ENCODE data around the gene LRCH3.

Gene LRCH3

GRCh38 chr3:197793247-197793646 lies 2.2 kb downstream of the LRCH3 start:
- no peak for DNase-seq

GRCh38 chr3:197794115-197794514 lies 3.1 kb downstream of the LRCH3 start:
- no peak for DNase-seq

- DNase-seq = no peak
These were observed 4.1 kb downstream of the LRCH3 start for GRCh38 chr3:197795200-197795599.

- DNase-seq = no peak
These were observed 5.0 kb downstream of the LRCH3 start for GRCh38 chr3:197796087-197796486.

- no peak for DNase-seq
These were observed 7.8 kb downstream of the LRCH3 start for GRCh38 chr3:197798863-197799262.

- no peak for DNase-seq
These were observed 9.3 kb downstream of the LRCH3 start for GRCh38 chr3:197800379-197800778.

GRCh38 chr3:197801891-197802778 lies 11.1 kb downstream of the LRCH3 start:
- peak in 1 of 2 experiments; percentile 34 for DNase-seq

- DNase-seq = no peak
These were observed 11.9 kb downstream of the LRCH3 start for GRCh38 chr3:197802779-197803459.

- no peak for DNase-seq
These were observed 13.5 kb downstream of the LRCH3 start for GRCh38 chr3:197804511-197804910.

- no peak for DNase-seq
These were observed 17.0 kb downstream of the LRCH3 start for GRCh38 chr3:197807969-197808587.

GRCh38 chr3:197809356-197810020 lies 18.4 kb downstream of the LRCH3 start:
- no peak for DNase-seq

GRCh38 chr3:197810901-197811300 lies 19.8 kb downstream of the LRCH3 start:
- DNase-seq = no peak

- no peak for DNase-seq
These were observed 20.3 kb downstream of the LRCH3 start for GRCh38 chr3:197811343-197811742.

- DNase-seq = no peak
These were observed 23.3 kb downstream of the LRCH3 start for GRCh38 chr3:197814372-197814771.

- no peak for DNase-seq
These were observed 29.7 kb downstream of the LRCH3 start for GRCh38 chr3:197820550-197821335.

- DNase-seq = no peak
These were observed 38.5 kb downstream of the LRCH3 start for GRCh38 chr3:197829397-197830045.

GRCh38 chr3:197830308-197830966 lies 39.4 kb downstream of the LRCH3 start:
- DNase-seq = no peak

GRCh38 chr3:197830967-197831313 lies 39.9 kb downstream of the LRCH3 start:
- DNase-seq = no peak

- DNase-seq = no peak
These were observed 43.1 kb downstream of the LRCH3 start for GRCh38 chr3:197833930-197834715.

- DNase-seq = no peak
These were observed 44.5 kb downstream of the LRCH3 start for GRCh38 chr3:197835509-197835908.

- no peak for DNase-seq
These were observed 45.2 kb downstream of the LRCH3 start for GRCh38 chr3:197836244-197836643.
